Karpas-422 (cell line): ENCODE results near the gene OR8J3. TPM values are rescaled to one million over a fixed set of nuclear protein-coding genes. Genes with fewer than 3 reads are reported as not detected.
"Not testable (repeated sequence)": the region's sequence is repeated elsewhere in the genome, so short reads cannot be mapped to it uniquely, and the experiment has no call there.

Source experiments
- DNase-seq: peaks from one replicate; pipeline ENCODE4 v3.0.0-alpha.2; 2015
- H2AFZ ChIP-seq: fragments of 200-600 bp; sonication (generic); 2 replicates; pipeline ENCODE4 v1.6.1; 2014; ENCODE audit warnings: antibody characterized with exemption, low read length, mixed read lengths
- H3K27ac ChIP-seq: fragments of 200-600 bp; sonication (generic); 2 replicates; pipeline ENCODE4 v1.5.1; 2014; ENCODE audit warnings: mild to moderate bottlenecking, low read length, moderate library complexity
- H3K27me3 ChIP-seq: fragments of 200-600 bp; sonication (generic); 2 replicates; pipeline ENCODE4 v1.6.1; 2014; ENCODE audit warnings: low read length, mixed read lengths
- H3K36me3 ChIP-seq: fragments of 200-600 bp; sonication (generic); 2 replicates; pipeline ENCODE4 v1.6.1; 2014; ENCODE audit warnings: low read length, mixed read lengths; ENCODE audit not compliant: insufficient read depth
- H3K4me1 ChIP-seq: fragments of 200-600 bp; sonication (generic); 2 replicates; pipeline ENCODE4 v1.6.1; 2014; ENCODE audit warnings: mild to moderate bottlenecking, low read length, mixed read lengths
- H3K4me2 ChIP-seq: fragments of 200-600 bp; sonication (generic); 2 replicates; pipeline ENCODE4 v1.6.1; 2014; ENCODE audit warnings: low read length, low read depth, mild to moderate bottlenecking; ENCODE audit not compliant: poor library complexity, severe bottlenecking
- H3K4me3 ChIP-seq: fragments of 200-600 bp; sonication (generic); 2 replicates; pipeline ENCODE4 v1.5.1; 2014; ENCODE audit warnings: mild to moderate bottlenecking, antibody characterized with exemption, low read length, mixed read lengths
- H3K79me2 ChIP-seq: fragments of 200-600 bp; sonication (generic); 2 replicates; pipeline ENCODE4 v1.6.1; 2014; ENCODE audit warnings: mild to moderate bottlenecking, low read length, mixed read lengths
- H3K9ac ChIP-seq: fragments of 200-600 bp; sonication (generic); 2 replicates; pipeline ENCODE4 v1.6.0; 2014; ENCODE audit warnings: low read length
- H3K9me2 ChIP-seq: fragments of 200-600 bp; sonication (generic), shearing (Covaris generic); replicated peaks from 2 replicates; pipeline ENCODE4 v1.6.0; 2014; ENCODE audit warnings: mild to moderate bottlenecking, low read length, moderate library complexity; ENCODE audit not compliant: insufficient read depth
- H3K9me3 ChIP-seq: fragments of 300-700, 200-600 bp; sonication (generic); 2 replicates; pipeline ENCODE4 v1.6.1; 2014; ENCODE audit warnings: low read length, mixed read lengths
- H4K20me1 ChIP-seq: fragments of 200-600 bp; sonication (generic); 2 replicates; pipeline ENCODE4 v1.6.1; 2014; ENCODE audit warnings: mild to moderate bottlenecking, antibody characterized with exemption, low read length, low read depth; ENCODE audit not compliant: insufficient read depth
- small RNA-seq: library from RNA; depleted of rRNA; stranded (forward); fragments of <200 nt; gene quantifications from one replicate; pipeline ENCODE3, GENCODE V24; 2014
- total RNA-seq: library from RNA; depleted of rRNA; stranded (reverse); fragments of >200 nt; shearing (Covaris generic); gene quantifications from 2 replicates; pipeline ENCODE4 v1.2.3, GENCODE V29; 2014; ENCODE audit warnings: low replicate concordance; rRNA removed

OR8J3 gene
- total RNA-seq, 1 experiment from 2014 or later, result not detected

DNA sequence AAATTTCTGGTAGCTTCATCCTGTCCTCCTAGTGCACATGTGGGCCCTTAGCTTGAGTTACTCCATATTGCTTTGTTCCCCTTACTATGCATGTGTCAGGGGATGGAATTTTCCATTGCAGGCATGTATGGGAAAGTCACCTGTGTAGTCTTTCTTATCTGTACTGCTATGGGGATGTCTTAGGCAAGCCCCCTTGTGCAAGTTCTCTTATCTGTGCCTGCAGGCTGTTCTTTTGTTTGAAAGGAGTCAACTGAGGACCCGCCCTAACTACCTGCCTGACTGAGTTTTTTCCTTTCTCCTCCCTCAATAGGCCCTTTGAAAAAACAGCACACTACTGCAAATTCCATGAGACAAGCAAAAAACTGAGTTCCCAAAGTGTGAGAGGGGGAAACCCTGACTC lies 11.4 kb upstream of the OR8J3 start:
- no peak overlapping the region for H2AFZ ChIP-seq

DNA sequence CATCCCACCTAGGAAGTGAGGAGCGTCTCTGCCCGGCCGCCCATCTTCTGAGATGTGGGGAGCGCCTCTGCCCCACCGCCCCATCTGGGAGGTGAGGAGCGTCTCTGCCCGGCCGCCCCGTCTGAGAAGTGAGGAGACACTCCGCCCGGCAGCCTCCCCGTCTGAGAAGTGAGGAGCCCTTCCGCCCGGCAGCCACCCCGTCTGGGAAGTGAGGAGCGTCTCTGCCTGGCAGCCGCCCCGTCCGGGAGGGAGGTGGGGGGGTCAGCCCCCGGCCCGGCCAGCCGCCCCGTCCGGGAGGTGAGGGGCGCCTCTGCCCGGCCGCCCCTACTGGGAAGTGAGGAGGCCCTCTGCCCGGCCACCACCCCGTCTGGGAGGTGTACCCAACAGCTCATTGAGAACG lies 3.7 kb upstream of the OR8J3 start:
- not testable (repeated sequence) for H3K9ac ChIP-seq, H3K79me2 ChIP-seq, H3K4me2 ChIP-seq, DNase-seq, H3K9me2 ChIP-seq, H3K36me3 ChIP-seq, H4K20me1 ChIP-seq, H3K4me3 ChIP-seq, H3K27me3 ChIP-seq, H3K27ac ChIP-seq, H3K4me1 ChIP-seq, H2AFZ ChIP-seq
- H3K9me3 ChIP-seq, result peaks cover 12% of the 10 kb centered on the region; the same call in 1 of the 2 replicates

More for the DNA sequence above, 11.4 kb upstream of the OR8J3 start:
- H3K4me2 ChIP-seq, result no peak overlapping the region
- no peaks in the 10 kb centered on the region for H4K20me1 ChIP-seq
- H3K27me3 ChIP-seq, result no peaks in the 10 kb centered on the region
- H3K9me2 ChIP-seq, result no peaks in the 10 kb centered on the region
- no peaks in the 10 kb centered on the region for H3K4me1 ChIP-seq
- peaks cover 16% of the 10 kb centered on the region for H3K9me3 ChIP-seq
- no peaks in the 10 kb centered on the region for H3K36me3 ChIP-seq
- no peaks in the 10 kb centered on the region for H3K79me2 ChIP-seq
- H3K4me3 ChIP-seq, result no peak overlapping the region
- no peak overlapping the region for H3K9ac ChIP-seq
- no peak overlapping the region for H3K27ac ChIP-seq
- no peak for DNase-seq

DNA sequence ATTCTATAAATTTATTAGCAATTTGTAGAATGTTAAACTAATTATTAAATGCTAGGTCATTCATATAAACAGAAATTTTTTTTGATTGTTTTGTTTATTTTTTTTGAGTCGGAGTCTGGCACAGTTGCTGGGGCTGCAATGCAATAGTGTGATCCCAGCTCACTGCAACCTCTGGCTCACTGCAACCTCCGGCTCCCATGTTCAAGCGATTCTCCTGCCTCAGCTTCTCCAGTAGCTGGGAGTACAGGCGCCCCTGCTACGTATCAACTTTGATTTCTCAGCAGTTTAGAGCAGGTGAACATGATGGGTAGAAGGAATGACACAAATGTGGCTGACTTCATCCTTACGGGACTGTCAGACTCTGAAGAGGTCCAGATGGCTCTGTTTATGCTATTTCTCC lies 17.9 kb downstream of the OR8J3 start, which contains the start of gene OR8H3:
Gene OR8H3, plus strand, starts transcription at position 301 of the 400 bp plus-strand sequence. Its CDS starts 0 bp downstream, at position 301.
- Histone ChIP-seq H3K9me3 (peaks cover 8% of the 10 kb centered on the region; the same call in 1 of the 2 replicates), H3K9me2 (no peaks in the 10 kb centered on the region), H3K9ac (no peak within 1 kb of the TSS), H3K4me2 (no peak within 1 kb of the TSS), H3K36me3 (no peaks in the 10 kb centered on the region; the same call in 1 of the 2 replicates), H3K27me3 (no peaks in the 10 kb centered on the region), H2AFZ (no peak within 1 kb of the TSS), H4K20me1 (no peaks in the 10 kb centered on the region), H3K4me3 (no peak within 1 kb of the TSS), H3K27ac (no peak within 1 kb of the TSS), H3K79me2 (no peaks in the 10 kb centered on the region), H3K4me1 (no peaks in the 10 kb centered on the region)
- no peak for DNase-seq

DNA sequence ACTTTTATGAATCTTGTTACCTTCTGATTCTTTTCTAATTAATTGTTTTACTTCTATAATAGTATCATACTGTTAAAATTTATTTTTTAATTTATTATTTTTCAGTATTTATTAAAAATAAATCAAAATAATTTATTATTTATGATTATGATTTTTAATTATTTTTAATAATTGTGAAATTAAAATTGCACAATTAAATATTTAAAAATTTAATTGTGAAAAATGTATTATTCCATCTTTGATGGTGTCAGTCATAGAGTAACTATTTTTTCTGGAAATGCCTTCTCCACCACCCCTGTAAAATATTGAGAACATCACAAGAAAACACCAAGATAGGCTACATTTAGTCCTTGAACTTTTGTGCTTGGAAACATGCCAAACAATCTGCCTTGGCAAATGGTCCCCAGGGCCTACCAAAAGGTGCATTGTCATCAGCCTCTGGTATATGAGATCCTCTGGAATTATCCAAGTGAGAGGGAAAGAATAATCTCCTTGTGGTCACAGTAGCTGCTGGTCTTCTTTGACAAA lies 36.7 kb downstream of the OR8J3 start, which contains the start of gene OR8H2:
Gene OR8H2, plus strand, starts transcription at position 478 of the 528 bp plus-strand sequence. CDS start 1,356 bp downstream, outside the sequence.
- Histone ChIP-seq H3K9me2 (no peaks in the 10 kb centered on the region), H3K9me3 (peaks cover 3% of the 10 kb centered on the region; the same call in 1 of the 2 replicates), H2AFZ (no peak within 1 kb of the TSS), H4K20me1 (no peaks in the 10 kb centered on the region), H3K79me2 (no peaks in the 10 kb centered on the region), H3K4me1 (no peaks in the 10 kb centered on the region), H3K27ac (no peak within 1 kb of the TSS), H3K9ac (no peak within 1 kb of the TSS), H3K4me2 (no peak within 1 kb of the TSS), H3K4me3 (no peak within 1 kb of the TSS), H3K36me3 (no peaks in the 10 kb centered on the region), H3K27me3 (no peaks in the 10 kb centered on the region)
- no peak for DNase-seq

DNA sequence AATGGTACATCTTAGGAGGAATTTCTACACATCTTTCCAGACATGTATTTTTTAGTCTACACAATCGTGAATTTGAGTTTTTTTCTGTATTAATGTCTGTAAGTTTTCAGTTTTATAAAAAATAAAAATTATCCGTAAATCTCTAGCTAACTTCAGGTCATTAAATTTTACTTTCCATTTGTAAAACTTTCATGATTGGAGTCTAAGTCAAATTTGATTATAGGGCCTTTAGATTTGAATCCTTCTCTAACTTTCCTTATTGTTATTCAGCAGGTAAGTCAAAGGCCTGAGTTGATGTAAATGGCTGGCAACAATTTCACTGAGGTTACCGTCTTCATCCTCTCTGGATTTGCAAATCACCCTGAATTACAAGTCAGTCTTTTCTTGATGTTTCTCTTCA lies 47.0 kb downstream of the OR8J3 start, which contains the start of gene OR8I2:
Gene OR8I2, plus strand, starts transcription at position 301 of the 400 bp plus-strand sequence. Its CDS starts 0 bp downstream, at position 301.
- Histone ChIP-seq H3K9me3 (no peaks in the 10 kb centered on the region; the same call in 1 of the 2 replicates), H3K4me1 (no peaks in the 10 kb centered on the region), H3K9ac (no peak within 1 kb of the TSS), H3K4me3 (no peak within 1 kb of the TSS), H2AFZ (no peak within 1 kb of the TSS), H4K20me1 (no peaks in the 10 kb centered on the region), H3K79me2 (no peaks in the 10 kb centered on the region), H3K27me3 (no peaks in the 10 kb centered on the region), H3K4me2 (no peak within 1 kb of the TSS), H3K36me3 (no peaks in the 10 kb centered on the region), H3K9me2 (no peaks in the 10 kb centered on the region), H3K27ac (no peak within 1 kb of the TSS)
- DNase-seq, result no peak

DNA sequence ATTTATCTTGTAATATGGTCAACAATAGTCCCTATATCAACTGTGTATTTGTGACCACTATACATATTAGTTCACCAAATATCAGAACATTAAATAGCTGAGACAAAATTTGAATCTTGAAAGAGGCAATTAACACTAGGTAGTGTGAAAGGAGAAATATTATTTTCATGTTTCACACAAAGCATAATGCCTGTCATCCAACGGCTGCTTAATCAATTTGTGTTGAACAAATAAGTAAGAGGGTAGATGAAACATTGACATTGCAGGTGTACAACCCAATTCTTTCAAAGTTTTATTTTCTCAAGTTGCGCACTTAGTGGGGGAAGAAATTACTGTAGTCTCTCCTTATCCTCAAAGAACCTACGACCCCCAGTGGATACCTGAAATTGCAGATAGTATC lies 50.3 kb downstream of the OR8J3 start:
- no peaks in the 10 kb centered on the region for H3K9me2 ChIP-seq
- H4K20me1 ChIP-seq, result no peaks in the 10 kb centered on the region
- no peak overlapping the region for H3K4me2 ChIP-seq
- H3K27ac ChIP-seq, result no peak overlapping the region
- DNase-seq, result peak; percentile 49
- H3K9me3 ChIP-seq, result no peaks in the 10 kb centered on the region
- H2AFZ ChIP-seq, result no peak overlapping the region
- H3K79me2 ChIP-seq, result no peaks in the 10 kb centered on the region
- no peaks in the 10 kb centered on the region for H3K4me1 ChIP-seq
- H3K9ac ChIP-seq, result no peak overlapping the region
- no peaks in the 10 kb centered on the region for H3K36me3 ChIP-seq
- no peaks in the 10 kb centered on the region for H3K27me3 ChIP-seq
- no peak overlapping the region for H3K4me3 ChIP-seq

Small RNA genes within 50 kb of the gene (small RNA-seq; reads per million reads assigned to genes)
- gene OR8I4P, result not detected

Other genes starting within 250 kb of the OR8J3 start
- not detected in 2 replicates for gene OR5W2, start 225.6 kb downstream of the OR8J3 start, total RNA-seq
- not detected in 2 replicates for gene OR5I1, start 203.8 kb downstream of the OR8J3 start, total RNA-seq
- not detected in 2 replicates for gene OR10AG1, start 170.3 kb downstream of the OR8J3 start, total RNA-seq
- not detected in 2 replicates for gene OR5F1, start 145.6 kb downstream of the OR8J3 start, total RNA-seq
- gene OR5AS1, start 112.5 kb downstream of the OR8J3 start, total RNA-seq, result not detected in 2 replicates
- gene OR8I2, start 46.9 kb downstream of the OR8J3 start, total RNA-seq, result not detected in 2 replicates
- gene OR8H2, start 36.5 kb downstream of the OR8J3 start, total RNA-seq, result not detected in 2 replicates
- not detected in 2 replicates for gene OR8H3, start 17.8 kb downstream of the OR8J3 start, total RNA-seq
- not detected in 2 replicates for gene OR8K5, start 20.1 kb upstream of the OR8J3 start, total RNA-seq
- gene OR5J2, start 36.4 kb upstream of the OR8J3 start, total RNA-seq, result not detected in 2 replicates
- not detected in 2 replicates for gene OR5T2, start 94.1 kb upstream of the OR8J3 start, total RNA-seq
- gene OR5T3, start 112.1 kb upstream of the OR8J3 start, total RNA-seq, result not detected in 2 replicates
- gene OR5T1, start 134.0 kb upstream of the OR8J3 start, total RNA-seq, result not detected in 2 replicates
- not detected in 2 replicates for gene OR8H1, start 152.1 kb upstream of the OR8J3 start, total RNA-seq
- gene OR8K3, start 174.9 kb upstream of the OR8J3 start, total RNA-seq, result not detected in 2 replicates
- not detected in 2 replicates for gene OR8K1, start 205.8 kb upstream of the OR8J3 start, total RNA-seq
- not detected in 2 replicates for gene OR8J1, start 214.1 kb upstream of the OR8J3 start, total RNA-seq
- gene OR8U1, start 235.4 kb upstream of the OR8J3 start, total RNA-seq, result not detected in 2 replicates